ENCODE data around the gene TRIM44.

- peak; percentile 71 to 83 (median 75) for TF ChIP-seq CTCF (IDR thresholded peaks at IDR 0.05)
- TF ChIP-seq POLR2A (IDR thresholded peaks at IDR 0.05) = no peak
Measured at GRCh38 chr11:35615921-35616900, 46.4 kb upstream of the TRIM44 start.
